Urothelium cell line (cell line): ENCODE data around the gene WDR45B.
"Not testable (repeated sequence)": the region's sequence is repeated elsewhere in the genome, so short reads cannot be mapped to it uniquely, and the experiment has no call there.

Experiments
- DNase-seq: peaks from one replicate; pipeline ENCODE4 v3.0.0; 2011; ENCODE audit warnings: low spot score, mixed read lengths
- FAIRE-seq: peaks from 2 replicates; lab custom pipeline; 2011; peaks lifted over from hg19 to GRCh38; lab: Jason Lieb, UNC

WDR45B gene

DNA sequence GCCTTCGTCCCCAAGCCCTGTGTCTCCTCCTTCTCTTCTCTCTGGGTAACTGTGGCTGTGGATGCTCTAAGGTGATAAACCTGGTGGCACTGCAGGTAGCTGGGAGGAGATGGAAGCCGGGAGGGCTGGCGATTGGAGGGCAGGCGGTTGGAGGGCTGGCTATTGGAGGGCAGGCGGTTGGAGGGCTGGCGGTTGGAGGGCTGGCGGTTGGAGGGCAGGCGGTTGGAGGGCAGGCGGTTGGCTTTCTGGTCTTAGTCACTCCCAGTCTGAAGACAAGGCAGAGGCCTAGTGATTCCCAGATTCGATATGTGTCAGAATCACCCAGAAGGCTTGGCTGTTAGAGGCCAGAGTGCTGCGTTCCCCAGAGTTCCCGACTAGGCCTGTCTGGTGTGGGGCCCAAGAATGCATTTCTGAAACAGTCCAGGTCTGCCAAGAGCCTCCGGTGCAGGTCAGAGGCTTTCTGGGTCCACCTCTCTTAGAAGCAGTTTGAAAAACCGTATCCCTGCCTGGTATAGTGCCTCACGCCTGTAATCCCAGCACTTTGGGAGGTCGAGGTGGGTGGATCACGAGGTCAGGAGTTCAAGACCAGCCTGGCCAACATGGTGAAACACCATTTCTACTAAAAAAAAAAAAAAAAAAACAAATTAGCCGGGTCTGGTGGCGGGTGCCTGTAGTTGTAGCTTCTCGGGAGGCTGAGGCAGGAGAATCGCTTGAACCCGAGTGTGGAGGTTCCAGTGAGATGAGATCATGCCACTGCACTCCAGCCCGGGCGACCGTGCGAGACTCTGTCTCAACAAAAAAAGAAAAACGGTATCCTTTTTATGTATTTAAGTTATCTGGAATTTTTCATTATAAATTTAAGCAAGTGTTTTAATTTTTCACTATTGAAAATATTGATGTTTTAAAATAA is 59.7 kb downstream of the WDR45B start:
- DNase-seq: no peak
- FAIRE-seq: no peak

GRCh38 chr17:82587234-82588086 is 60.8 kb downstream of the WDR45B start:
- DNase-seq (no peak), FAIRE-seq (no peak)

DNA sequence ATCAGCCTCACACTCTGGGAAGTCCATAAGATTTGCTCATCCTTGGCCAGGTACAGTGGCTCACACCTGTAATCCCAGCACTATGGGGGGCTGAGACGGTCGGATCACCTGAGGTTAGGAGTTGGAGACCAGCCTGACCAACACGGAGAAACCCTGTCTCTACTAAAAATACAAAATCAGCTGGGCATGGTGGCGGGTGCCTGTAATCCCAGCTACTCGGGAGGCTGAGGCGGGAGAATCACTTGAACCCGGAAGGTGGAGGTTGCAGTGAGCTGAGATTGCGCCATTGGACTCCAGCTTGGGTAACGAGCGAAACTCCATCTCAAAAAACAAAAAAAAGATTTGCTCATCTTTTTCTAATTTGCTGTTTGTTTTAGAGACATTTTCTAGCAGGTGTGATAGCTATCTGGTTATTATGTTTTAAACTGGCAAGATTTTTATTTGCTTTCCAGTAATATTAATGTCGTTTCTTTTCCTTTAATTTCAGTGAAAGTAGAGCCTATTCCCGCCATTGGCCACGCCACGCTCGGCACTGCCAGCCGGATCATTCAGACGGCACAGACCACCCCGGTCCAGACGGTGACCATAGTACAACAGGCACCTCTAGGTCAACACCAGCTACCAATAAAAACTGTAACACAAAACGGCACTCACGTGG is 61.5 kb downstream of the WDR45B start:
- DNase-seq: no peak
- no peak for FAIRE-seq

- not testable (repeated sequence) for DNase-seq
- FAIRE-seq: peak; percentile 100
These were observed 62.2 kb downstream of the WDR45B start for GRCh38 chr17:82585935-82586575.

DNA sequence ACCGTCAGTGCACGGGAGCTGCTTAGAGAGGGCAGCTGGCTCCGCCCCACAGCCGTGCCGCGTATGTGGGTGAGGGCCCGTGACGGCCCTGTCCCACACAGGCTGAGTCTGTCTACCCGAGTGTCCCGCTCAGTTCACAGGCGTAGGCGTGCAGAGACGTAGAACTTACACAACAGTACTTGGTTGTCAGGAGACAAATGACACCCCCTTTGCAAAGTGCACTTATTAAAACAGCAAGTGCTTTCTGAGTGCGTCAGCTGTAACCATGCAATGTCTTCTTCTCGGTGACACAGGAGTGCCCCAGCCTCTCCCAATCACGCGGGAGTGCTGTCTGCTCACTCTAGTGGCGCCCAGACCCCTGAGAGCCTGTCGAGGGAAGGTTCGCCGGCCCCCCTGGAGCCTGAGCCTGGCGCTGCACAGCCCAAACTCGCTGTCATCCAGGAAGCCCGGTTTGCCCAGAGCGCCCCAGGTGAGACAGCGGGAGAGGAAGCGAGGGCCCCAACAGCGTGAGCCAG is 64.5 kb downstream of the WDR45B start:
- no peak for DNase-seq
- no peak for FAIRE-seq

DNA sequence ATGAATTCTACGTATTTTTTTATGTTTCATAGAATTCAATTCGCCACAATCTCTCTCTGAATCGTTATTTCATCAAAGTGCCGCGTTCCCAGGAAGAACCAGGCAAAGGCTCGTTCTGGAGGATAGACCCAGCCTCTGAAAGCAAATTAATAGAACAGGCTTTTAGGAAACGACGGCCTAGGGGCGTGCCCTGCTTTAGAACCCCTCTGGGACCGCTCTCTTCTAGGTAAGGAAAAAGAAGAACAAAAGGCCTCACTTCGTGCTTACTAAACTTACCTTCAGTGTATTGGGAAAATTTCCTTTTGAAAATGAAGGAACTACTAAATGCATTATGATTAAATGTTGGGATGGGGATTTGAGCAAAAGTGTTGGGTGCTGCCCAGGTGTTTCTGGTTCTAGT is 65.5 kb downstream of the WDR45B start:
- DNase-seq: no peak
- FAIRE-seq: no peak

DNA sequence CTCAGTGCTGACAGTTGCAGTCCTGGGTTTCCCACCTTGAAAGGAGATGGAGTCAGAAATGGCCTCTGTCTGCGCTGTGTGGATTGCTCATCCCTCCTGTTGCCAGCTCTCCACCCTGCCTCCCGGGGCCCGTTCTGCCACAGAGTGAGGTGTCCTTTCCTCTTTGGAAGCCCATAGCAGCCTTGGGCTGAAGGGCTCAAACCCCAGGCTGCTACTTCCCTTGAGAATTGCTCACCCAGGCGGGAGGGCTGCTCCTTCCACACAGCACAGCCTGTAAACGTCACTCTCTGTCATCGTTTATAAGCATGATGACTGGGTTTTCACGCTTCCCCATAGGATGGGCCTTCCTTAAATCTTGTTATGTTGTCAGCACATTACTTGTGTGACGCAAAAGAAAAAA is 66.0 kb downstream of the WDR45B start:
- DNase-seq (no peak), FAIRE-seq (no peak)

- FAIRE-seq: peak; percentile 27
- not testable (repeated sequence) for DNase-seq
These were observed 68.3 kb downstream of the WDR45B start for GRCh38 chr17:82579969-82580368.

- FAIRE-seq (no peak), DNase-seq (no peak)
These were observed 70.9 kb downstream of the WDR45B start for GRCh38 chr17:82577300-82577699.

- not testable (repeated sequence) for DNase-seq, FAIRE-seq
These were observed 72.5 kb downstream of the WDR45B start for GRCh38 chr17:82575581-82576221.

DNA sequence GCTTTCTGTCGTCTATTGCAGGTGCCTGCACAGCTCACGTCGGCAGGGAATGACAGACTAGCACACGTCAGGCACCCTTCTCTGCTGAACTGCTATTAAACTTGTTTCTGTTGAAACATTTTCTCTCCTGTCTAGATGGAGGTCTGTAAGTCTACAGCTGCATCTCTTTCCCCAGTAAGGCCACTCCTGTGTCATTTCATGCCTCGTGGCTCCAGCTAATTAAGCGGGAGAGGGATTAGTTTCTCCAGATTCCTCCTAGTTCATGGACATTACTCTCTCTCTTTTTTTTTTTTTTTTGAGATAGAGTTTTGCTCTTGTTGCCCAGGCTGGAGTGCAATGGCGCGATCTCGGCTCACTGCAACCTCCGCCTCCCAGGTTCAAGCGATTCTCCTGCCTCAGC is 74.2 kb downstream of the WDR45B start:
- DNase-seq: no peak
- no peak for FAIRE-seq

- FAIRE-seq: no peak
- no peak for DNase-seq
These were observed 76.4 kb downstream of the WDR45B start for GRCh38 chr17:82571855-82572254.

GRCh38 chr17:82570277-82570676 is 78.0 kb downstream of the WDR45B start:
- FAIRE-seq (no peak), DNase-seq (no peak)

DNA sequence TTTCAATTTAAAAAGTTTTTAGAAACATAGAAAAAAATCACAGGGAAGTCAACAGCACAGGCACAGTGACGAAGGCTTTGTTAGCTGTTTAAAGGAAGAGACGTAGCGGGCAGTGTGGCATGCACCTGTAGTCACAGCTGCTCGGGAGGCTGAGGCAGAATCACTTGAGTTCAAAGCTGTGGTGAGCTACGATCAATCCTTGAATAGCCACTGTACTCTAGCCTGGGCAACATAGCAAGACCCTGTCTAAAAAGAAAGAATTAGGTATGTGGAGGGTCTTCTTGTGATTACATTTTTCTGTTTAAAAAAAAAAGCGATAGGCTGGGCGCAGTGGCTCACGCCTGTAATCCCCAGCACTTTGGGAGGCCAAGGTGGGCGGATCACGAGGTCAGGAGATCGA is 78.6 kb downstream of the WDR45B start:
- DNase-seq (no peak), FAIRE-seq (no peak)

GRCh38 chr17:82568997-82569393 is 79.2 kb downstream of the WDR45B start:
- no peak for FAIRE-seq
- no peak for DNase-seq

GRCh38 chr17:82567286-82567685 is 81.0 kb downstream of the WDR45B start:
- FAIRE-seq (no peak), DNase-seq (no peak)

DNA sequence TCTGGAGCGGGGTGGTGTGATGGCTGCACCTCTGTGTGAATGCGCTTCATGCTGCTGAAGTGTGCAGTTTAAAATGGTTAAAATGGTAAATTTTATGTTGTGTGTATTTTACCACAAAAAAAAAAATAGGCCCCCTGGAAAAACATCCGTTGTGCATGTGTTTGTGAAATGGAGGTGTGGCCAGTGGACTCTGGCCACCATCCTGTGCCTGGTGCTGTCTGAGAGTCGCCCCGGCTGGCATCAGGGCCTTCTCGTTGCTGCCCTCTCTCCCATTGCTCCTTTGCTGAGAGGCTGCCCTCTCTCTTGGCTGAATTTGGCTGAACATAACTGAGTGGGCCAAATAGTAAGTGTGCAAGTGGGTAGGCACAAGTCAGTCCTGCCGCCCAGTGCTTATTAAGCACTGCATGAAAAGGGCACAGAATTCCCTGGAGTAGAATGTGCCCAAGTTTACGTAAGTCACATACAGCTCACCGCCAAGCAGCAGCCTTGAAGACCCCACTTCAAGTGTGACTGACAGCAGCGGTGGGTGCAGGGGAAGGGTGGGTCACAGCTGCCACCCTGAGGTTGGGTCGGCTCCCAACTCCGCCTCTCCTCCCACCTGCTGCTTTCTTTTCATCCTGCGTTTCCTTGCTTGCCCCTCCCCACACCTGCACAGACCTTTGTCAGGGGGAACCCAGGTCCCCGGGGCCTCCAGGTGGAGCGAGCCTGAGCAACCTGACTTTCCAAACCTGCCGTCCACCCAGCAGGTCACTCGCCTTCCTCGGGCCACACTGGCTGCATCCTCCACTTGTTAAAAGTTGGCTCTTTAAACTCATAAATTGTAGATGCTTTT is 81.9 kb downstream of the WDR45B start:
- DNase-seq (no peak), FAIRE-seq (no peak)

GRCh38 chr17:82565551-82565950 is 82.7 kb downstream of the WDR45B start:
- DNase-seq (no peak), FAIRE-seq (no peak)
